Stimulated activated CD8-positive, alpha-beta memory T cell treated with anti-CD3 and anti-CD28 coated beads, Interleukin-12 subunit alpha, Interleukin-12 subunit beta, amount 100 ng/mL, for 1 hour (primary cell): ENCODE results near the gene PLCB3.
A peak's percentile ranks its signal among the peaks of the same experiment; 100 is the strongest.
"Not testable (repeated sequence)": the region's sequence is repeated elsewhere in the genome, so short reads cannot be mapped to it uniquely, and the experiment has no call there.

ENCODE experiments used
- DNase-seq: peaks from one replicate; pipeline ENCODE4 v3.0.0-alpha.2; 2020; ENCODE audit warnings: low read depth

Gene PLCB3

DNA sequence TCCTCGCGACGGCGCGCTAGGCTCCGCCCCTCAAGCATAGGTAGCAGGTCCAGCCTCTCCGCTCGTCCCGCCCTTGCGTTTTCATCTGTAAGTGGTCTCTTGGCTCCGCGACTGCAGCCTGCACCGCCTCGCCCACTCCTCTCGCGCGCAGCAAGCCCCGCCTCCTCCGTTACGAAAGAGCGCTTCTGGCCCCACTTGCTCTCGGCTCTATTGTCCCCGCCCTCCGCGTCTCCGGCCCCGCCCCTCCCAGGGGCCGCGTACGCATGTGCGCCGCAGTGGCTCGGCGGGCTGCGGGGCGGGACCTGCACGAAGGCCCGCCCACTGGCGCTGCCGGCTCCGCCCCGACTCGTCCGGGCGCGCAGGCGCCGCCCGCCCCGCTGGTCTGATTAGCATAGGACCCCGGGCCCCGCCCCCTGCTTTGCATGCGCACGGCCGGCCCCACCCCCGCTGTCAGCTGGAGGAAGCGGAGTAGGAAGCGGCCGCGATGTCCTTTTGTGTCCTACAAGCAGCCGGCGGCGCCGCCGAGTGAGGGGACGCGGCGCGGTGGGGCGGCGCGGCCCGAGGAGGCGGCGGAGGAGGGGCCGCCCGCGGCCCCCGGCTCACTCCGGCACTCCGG, 53.9 kb downstream of the PLCB3 start, which contains the start of gene ESRRA:
Gene ESRRA (plus strand): TSS at position 450 of the 616 bp plus-strand sequence. CDS start 1,656 bp downstream, outside the sequence.
- peak; percentile 99 for DNase-seq

DNA sequence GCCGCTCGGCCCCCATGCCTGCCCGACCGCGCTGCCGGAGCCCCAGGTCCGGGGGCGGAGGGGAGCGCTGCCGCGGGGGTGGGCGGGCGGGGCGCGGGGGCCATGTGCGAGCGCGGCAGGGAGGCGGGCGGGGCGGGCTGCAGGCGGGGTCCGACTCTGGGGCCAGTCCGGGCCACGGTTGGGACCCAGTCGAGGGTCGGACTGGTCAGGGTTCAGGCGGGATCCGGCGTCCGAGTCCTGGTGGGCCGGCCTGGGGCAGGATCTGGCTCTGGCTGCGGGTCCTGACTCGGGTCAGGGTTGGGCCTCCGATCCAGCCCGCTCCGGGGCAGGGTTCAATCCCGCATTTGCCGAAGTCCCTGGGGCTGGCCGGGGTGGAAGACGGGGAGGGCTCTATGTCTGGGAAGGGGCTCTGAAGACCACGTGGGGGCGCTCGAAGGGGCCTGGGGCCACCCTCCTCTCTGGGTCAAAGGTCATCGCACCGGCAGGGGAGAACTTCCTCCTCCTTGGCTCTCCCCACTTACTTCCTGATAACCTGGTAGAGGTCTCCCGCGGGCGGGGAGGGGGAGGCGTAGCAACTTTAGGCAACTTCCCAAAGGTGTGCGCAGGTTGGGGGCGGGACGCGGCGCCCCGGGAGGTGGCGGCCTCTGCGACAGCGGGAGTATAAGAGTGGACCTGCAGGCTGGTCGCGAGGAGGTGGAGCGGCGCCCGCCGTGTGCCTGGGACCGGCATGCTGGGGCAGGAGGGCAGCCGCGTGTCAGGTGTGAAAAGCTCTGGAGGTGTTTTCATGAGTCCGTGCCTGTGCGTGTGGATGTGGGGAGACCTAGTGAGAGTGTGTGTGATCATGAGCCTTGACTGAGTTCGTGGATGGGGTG, 54.6 kb downstream of the PLCB3 start:
- DNase-seq = peak; percentile 55

DNA sequence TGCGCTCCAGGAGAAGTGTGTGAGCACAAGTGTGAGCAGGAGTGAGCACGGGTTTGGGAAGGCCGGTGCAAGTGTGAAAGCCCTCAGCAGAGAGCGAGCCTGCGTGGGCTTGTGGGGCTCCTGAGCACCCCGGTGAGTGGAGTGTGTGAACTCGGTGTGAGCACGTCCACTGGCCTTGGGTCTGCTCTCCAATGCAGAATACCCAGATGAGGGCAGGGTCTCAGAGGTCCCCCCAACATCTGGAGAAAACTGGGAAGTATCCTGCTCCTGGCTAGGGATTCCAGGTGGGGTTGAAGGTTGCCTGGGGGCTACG, 55.2 kb downstream of the PLCB3 start:
- DNase-seq = no peak

DNA sequence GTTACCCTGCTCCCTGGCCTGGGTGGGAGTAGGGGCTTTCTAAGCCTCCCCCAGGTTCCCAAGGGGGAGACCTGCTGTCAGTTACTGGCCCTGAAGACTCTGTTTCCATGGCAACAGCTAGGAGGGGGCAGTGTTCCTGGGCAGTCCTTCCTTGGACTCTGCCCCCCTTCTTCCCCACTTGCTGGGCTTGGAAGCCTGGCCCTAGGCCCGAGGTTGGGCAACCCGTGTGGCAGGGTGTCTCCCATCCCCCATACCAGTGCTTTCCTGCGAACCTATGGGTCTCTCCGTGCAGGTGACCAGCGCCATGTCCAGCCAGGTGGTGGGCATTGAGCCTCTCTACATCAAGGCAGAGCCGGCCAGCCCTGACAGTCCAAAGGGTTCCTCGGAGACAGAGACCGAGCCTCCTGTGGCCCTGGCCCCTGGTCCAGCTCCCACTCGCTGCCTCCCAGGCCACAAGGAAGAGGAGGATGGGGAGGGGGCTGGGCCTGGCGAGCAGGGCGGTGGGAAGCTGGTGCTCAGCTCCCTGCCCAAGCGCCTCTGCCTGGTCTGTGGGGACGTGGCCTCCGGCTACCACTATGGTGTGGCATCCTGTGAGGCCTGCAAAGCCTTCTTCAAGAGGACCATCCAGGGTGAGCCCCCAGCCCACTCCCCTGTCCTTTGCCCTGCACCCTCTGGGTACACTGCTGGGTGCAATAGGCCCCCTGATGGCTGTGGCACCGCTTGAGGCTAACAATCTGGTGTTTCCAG, 55.7 kb downstream of the PLCB3 start:
- no peak for DNase-seq

DNA sequence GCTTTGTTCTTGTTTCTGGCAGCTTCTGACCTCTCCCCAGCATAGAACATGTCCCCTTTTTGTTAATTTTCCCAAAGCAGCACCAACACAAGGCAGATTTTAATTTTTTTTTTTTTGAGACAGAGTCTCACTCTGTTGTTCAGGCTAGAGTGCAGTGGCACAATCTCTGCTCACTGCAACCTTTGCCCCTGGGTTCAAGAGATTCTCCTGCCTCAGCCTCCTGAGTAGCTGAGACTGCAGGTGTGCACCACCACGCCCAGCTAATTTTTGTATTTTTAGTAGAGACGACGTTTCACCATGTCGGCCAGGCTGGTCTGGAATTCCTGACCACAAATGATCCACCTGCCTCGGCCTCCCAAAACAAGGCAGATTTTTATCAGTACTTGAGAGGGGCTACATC, 56.5 kb downstream of the PLCB3 start:
- not testable (repeated sequence) for DNase-seq

DNA sequence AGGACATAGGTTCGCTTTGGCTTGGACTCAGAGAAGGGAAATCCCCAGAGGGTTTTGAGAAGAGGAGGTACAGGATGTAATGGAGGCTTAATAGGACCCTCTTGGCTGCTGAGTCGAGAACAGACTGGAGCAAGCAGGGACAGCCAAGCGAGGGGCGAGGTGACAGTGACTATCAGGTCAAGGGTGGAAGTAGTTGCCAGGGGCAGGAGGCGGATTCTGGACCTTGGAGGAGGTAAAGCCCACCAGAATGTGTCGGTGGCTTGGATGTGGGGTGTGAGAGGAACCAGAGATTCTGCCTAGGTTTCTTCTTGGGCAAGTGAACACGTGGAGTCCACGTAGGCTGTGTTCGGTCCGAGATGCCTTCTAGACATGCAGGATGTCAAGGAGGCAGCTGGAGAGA, 61.6 kb downstream of the PLCB3 start:
- no peak for DNase-seq

DNA sequence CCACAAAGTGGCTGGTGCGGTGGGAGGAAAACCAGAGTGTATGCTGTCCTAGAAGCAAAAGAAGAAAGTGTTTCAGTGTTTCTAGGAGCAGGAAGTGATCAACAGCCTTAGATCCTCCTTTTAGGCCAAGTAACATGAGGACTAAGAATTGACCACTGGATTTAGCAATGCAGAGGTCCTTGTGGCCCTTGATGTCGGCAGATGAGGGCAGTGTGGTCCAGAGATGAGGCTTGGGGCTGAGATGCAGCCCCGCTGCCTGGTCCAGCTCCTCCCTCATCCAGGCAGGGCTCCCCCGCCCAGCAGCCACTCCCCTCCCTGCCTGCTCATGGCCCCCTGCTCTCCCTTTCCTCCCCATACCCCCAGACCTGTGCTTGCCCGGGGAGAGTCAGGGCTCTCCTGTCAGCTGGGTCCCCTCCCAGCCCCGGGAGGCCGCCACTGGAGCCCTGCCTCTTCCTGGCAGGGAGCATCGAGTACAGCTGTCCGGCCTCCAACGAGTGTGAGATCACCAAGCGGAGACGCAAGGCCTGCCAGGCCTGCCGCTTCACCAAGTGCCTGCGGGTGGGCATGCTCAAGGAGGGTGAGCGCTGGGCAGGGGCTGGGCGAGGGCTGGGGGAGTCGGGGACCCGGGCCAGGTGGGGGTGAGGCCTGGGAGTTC, 62.3 kb downstream of the PLCB3 start:
- DNase-seq = no peak

DNA sequence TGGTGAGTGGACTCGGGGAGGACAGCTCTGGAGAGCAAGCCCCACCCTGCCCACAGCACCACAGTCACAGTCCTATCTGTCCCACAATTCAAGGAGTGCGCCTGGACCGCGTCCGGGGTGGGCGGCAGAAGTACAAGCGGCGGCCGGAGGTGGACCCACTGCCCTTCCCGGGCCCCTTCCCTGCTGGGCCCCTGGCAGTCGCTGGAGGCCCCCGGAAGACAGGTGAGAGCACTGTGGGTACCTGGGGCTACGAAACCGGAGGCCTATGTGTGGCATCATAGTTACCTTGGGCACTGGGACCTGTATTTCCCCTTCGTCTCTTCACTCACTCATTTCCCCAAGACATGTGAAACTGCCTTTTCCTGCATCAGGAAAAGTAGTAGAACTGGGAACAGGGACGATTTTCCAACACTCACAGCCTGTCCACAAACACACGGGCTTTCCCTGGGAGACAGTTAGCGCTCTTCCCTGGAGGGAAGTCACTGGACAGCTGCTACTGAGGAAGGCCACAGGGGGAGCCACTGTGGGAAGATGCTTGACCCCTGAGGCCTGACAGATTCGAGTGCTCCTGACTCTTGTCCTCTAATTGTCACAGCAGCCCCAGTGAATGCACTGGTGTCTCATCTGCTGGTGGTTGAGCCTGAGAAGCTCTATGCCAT, 62.9 kb downstream of the PLCB3 start:
- no peak for DNase-seq

DNA sequence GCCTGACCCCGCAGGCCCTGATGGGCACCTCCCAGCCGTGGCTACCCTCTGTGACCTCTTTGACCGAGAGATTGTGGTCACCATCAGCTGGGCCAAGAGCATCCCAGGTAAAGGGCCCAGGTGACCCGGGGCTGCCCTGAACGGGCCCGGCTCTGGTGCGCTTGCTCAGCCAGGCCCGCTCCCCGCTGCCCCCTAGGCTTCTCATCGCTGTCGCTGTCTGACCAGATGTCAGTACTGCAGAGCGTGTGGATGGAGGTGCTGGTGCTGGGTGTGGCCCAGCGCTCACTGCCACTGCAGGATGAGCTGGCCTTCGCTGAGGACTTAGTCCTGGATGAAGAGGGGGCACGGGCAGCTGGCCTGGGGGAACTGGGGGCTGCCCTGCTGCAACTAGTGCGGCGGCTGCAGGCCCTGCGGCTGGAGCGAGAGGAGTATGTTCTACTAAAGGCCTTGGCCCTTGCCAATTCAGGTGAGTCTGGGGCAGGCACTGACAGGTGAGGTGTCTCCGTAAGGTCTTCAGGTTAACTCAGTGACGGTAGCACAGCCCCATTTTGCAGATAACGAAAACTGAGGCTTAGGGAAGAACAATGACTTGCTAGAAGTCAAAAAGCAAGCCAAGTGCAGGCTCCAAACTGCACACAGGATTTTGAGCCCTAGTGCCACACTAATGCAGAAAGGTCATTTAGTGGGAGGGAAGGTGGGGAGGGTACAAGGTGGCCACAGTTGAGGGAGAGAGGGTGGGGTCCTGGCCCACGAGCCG, 63.7 kb downstream of the PLCB3 start:
- DNase-seq = no peak

DNA sequence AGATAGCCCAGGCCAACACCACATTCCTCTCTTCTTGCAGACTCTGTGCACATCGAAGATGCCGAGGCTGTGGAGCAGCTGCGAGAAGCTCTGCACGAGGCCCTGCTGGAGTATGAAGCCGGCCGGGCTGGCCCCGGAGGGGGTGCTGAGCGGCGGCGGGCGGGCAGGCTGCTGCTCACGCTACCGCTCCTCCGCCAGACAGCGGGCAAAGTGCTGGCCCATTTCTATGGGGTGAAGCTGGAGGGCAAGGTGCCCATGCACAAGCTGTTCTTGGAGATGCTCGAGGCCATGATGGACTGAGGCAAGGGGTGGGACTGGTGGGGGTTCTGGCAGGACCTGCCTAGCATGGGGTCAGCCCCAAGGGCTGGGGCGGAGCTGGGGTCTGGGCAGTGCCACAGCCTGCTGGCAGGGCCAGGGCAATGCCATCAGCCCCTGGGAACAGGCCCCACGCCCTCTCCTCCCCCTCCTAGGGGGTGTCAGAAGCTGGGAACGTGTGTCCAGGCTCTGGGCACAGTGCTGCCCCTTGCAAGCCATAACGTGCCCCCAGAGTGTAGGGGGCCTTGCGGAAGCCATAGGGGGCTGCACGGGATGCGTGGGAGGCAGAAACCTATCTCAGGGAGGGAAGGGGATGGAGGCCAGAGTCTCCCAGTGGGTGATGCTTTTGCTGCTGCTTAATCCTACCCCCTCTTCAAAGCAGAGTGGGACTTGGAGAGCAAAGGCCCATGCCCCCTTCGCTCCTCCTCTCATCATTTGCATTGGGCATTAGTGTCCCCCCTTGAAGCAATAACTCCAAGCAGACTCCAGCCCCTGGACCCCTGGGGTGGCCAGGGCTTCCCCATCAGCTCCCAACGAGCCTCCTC, 64.6 kb downstream of the PLCB3 start:
- not testable (repeated sequence) for DNase-seq

DNA sequence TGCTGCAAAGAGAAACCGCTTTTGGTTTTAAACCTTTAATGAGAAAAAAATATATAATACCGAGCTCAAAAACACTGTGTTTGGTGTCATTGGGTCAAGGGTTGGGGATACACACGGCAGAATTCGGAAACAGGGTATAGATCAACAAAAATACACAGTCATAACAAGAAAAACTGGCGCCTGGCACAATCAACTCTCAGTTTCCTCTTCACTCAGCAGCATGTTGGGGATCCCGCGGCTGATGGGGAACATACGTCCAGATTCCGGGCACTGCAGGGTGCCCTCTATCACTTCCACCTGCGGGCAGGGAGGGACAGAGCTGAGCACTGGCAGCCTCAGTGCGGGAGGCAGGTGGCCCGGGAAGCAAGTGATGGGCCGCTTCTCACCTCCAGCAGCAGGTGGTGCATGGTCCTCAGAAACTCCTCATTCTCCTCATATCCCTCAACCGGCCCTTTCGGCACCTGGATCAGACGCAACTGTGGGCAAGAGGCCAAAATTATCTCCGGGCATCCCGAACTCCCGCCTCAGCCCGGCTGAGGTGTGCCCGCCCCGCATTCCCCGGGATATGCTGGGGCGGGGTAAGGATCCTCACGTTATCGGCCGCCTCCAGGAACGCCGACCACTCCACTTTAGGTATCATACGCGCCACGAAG, 65.5 kb downstream of the PLCB3 start:
- no peak for DNase-seq

DNA sequence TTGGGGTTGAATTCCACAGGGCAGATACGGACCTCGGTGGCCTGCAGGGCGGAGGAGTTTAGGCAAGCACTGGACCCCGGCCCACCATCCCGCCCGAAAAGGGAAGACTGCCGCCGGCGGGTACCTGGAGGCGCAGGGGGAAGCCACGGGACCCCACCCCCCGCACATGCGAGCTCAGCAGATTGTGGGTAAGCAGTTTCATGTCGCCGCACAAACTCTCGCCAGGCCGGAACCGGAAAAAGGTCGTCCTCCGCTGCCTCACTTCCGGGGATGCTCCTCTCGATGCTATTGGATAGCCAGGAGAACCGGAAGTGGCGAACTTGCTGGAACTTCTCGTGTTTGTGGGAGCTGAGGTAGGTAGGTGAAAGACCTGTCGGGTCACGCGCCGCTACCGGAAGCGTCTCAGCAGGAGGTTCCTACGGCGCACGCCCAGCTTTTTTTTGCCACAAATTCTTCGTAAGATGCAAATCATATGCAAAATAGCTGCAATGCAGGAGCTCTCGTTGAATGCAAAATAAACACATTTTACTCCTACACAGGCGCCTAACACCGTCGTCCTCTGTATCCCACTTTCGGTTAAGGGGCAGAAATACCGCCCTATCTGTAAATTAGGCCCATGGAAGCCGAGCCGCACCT, 66.1 kb downstream of the PLCB3 start, which contains the start of gene TRMT112:
Gene TRMT112 (minus strand): TSS at position 235 of the 636 bp plus-strand sequence. CDS start 33 bp downstream, at position 202.
- peak; percentile 97 for DNase-seq

DNA sequence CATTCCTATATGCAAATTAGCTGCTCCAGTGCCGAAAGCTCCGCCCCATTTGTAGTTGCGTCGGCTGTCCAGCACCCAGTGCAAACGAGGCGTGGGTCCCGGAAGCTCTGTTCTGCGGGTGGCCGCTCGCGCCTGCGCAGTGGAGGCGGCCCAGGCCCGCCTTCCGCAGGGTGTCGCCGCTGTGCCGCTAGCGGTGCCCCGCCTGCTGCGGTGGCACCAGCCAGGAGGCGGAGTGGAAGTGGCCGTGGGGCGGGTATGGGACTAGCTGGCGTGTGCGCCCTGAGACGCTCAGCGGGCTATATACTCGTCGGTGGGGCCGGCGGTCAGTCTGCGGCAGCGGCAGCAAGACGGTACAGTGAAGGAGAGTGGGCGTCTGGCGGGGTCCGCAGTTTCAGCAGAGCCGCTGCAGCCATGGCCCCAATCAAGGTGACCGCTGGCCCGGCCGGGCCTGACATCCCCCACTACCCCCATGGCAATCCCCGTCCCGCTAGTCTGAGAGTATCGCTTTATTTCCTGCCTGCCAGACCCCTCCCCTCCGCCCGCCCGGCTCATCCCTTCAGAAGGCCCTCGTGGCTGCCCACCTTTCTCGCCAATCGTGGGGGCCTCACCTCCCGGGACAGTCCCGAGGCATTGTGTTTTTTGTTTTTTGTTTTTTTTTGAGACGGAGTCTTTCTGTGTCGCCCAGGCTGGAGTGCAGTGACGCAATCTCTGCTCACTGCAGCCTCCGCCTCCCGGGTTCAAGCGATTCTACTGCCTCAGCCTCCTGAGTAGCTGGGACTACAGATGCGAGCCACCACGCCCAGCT, 66.8 kb downstream of the PLCB3 start, which contains the start of gene PRDX5:
Gene PRDX5 (plus strand): TSS at position 161 of the 805 bp plus-strand sequence. CDS start 95 bp downstream, at position 256.
- peak; percentile 86 for DNase-seq
